ENCODE results near the gene SSBP3. TPM values are rescaled to one million over a fixed set of nuclear protein-coding genes. Genes with fewer than 3 reads are reported as not detected.

Gene SSBP3
- total RNA-seq, 1 donor from 2014 or later, result 7.8 TPM

- no peak overlapping the region for H3K4me3 ChIP-seq (ENCODE audit: low read depth, low read length)
- DNase-seq (ENCODE audit: low read depth), result no peak
- no peak for TF ChIP-seq CTCF (conservative IDR thresholded peaks at IDR 0.05; ENCODE audit: low read depth, low read length)
These were observed 40.3 kb downstream of the SSBP3 start for GRCh38 chr1:54365847-54366246.

- DNase-seq (ENCODE audit: low read depth), result no peak
- no peak for TF ChIP-seq CTCF (conservative IDR thresholded peaks at IDR 0.05; ENCODE audit: low read depth, low read length)
- no peak overlapping the region for H3K4me3 ChIP-seq (ENCODE audit: low read depth, low read length)
These were observed 40.8 kb downstream of the SSBP3 start for GRCh38 chr1:54365398-54365797.

- no peak for TF ChIP-seq CTCF (conservative IDR thresholded peaks at IDR 0.05; ENCODE audit: low read depth, low read length)
- DNase-seq (ENCODE audit: low read depth), result no peak
- no peak overlapping the region for H3K4me3 ChIP-seq (ENCODE audit: low read depth, low read length)
These were observed 41.2 kb downstream of the SSBP3 start for GRCh38 chr1:54364995-54365394.

- TF ChIP-seq CTCF (conservative IDR thresholded peaks at IDR 0.05; ENCODE audit: low read depth, low read length), result no peak
- DNase-seq (ENCODE audit: low read depth), result no peak
- no peak overlapping the region for H3K4me3 ChIP-seq (ENCODE audit: low read depth, low read length)
These were observed 41.6 kb downstream of the SSBP3 start for GRCh38 chr1:54364582-54364981.

GRCh38 chr1:54363925-54364324 lies 42.3 kb downstream of the SSBP3 start:
- no peak overlapping the region for H3K4me3 ChIP-seq (ENCODE audit: low read depth, low read length)
- DNase-seq (ENCODE audit: low read depth), result no peak
- no peak for TF ChIP-seq CTCF (conservative IDR thresholded peaks at IDR 0.05; ENCODE audit: low read depth, low read length)

GRCh38 chr1:54362881-54363340 lies 43.3 kb downstream of the SSBP3 start:
- no peak for DNase-seq (ENCODE audit: low read depth)
- TF ChIP-seq CTCF (conservative IDR thresholded peaks at IDR 0.05; ENCODE audit: low read depth, low read length), result no peak
- H3K4me3 ChIP-seq (ENCODE audit: low read depth, low read length), result no peak overlapping the region

- no peak for DNase-seq (ENCODE audit: low read depth)
- no peak for TF ChIP-seq CTCF (conservative IDR thresholded peaks at IDR 0.05; ENCODE audit: low read depth, low read length)
- no peak overlapping the region for H3K4me3 ChIP-seq (ENCODE audit: low read depth, low read length)
These were observed 44.9 kb downstream of the SSBP3 start for GRCh38 chr1:54361342-54361741.

All from epithelial cell of proximal tubule (primary cell).